ENCODE results near the gene ALDH3B2.
"Not testable (repeated sequence)": the region's sequence is repeated elsewhere in the genome, so short reads cannot be mapped to it uniquely, and the experiment has no call there.

The ALDH3B2 gene

GRCh38 chr11:67628710-67629385 lies 45.6 kb downstream of the ALDH3B2 start:
- no peak for DNase-seq

- DNase-seq = no peak
Observed at GRCh38 chr11:67627812-67628624, 46.4 kb downstream of the ALDH3B2 start.

GRCh38 chr11:67627441-67627811 lies 47.0 kb downstream of the ALDH3B2 start:
- DNase-seq = no peak

- no peak for DNase-seq
Observed at GRCh38 chr11:67626970-67627369, 47.5 kb downstream of the ALDH3B2 start.

GRCh38 chr11:67626131-67626833 lies 48.1 kb downstream of the ALDH3B2 start:
- DNase-seq = not testable (repeated sequence)

- not testable (repeated sequence) for DNase-seq
Observed at GRCh38 chr11:67623795-67624194, 50.6 kb downstream of the ALDH3B2 start.

GRCh38 chr11:67622905-67623304 lies 51.5 kb downstream of the ALDH3B2 start:
- DNase-seq = not testable (repeated sequence)

- not testable (repeated sequence) for DNase-seq
Observed at GRCh38 chr11:67621928-67622327, 52.5 kb downstream of the ALDH3B2 start.

- DNase-seq = not testable (repeated sequence)
Observed at GRCh38 chr11:67620621-67621020, 53.8 kb downstream of the ALDH3B2 start.

- DNase-seq = not testable (repeated sequence)
Observed at GRCh38 chr11:67619683-67620618, 54.5 kb downstream of the ALDH3B2 start.

- DNase-seq = not testable (repeated sequence)
Observed at GRCh38 chr11:67618901-67619659, 55.3 kb downstream of the ALDH3B2 start.

GRCh38 chr11:67617243-67617953 lies 57.0 kb downstream of the ALDH3B2 start:
- no peak for DNase-seq

GRCh38 chr11:67616431-67617242 lies 57.8 kb downstream of the ALDH3B2 start:
- DNase-seq = no peak

- no peak for DNase-seq
Observed at GRCh38 chr11:67615728-67616430, 58.5 kb downstream of the ALDH3B2 start.

GRCh38 chr11:67614730-67615714 lies 59.4 kb downstream of the ALDH3B2 start:
- no peak for DNase-seq

GRCh38 chr11:67613960-67614715 lies 60.3 kb downstream of the ALDH3B2 start:
- DNase-seq = peak; percentile 26

- no peak for DNase-seq
Observed at GRCh38 chr11:67613313-67613959, 61.0 kb downstream of the ALDH3B2 start.

Data from NCI-H1092 treated with DMSO at 0.1 percent for 48 hours (cell line).